ENCODE measurements around the gene OTOF. TPM values are rescaled to one million over a fixed set of nuclear protein-coding genes. Genes with fewer than 3 reads are reported as not detected.

OTOF gene
- total RNA-seq, 1 donor from 2014 or later, result not detected

- intact Hi-C loops (cut with DNase I), result no loop called here
- DNase-seq (no peak), ATAC-seq (ENCODE audit: poor library complexity) (no peak)
These were observed 17.8 kb downstream of the OTOF start for GRCh38 chr2:26459991-26460612.

GRCh38 chr2:26458365-26459042 is 19.4 kb downstream of the OTOF start:
- ATAC-seq (ENCODE audit: poor library complexity) (no peak), DNase-seq (no peak)
- intact Hi-C loops (cut with DNase I), result no loop called here

GRCh38 chr2:26457695-26458364 is 20.1 kb downstream of the OTOF start:
- ATAC-seq (ENCODE audit: poor library complexity), result no peak
- intact Hi-C loops (cut with DNase I), result no loop called here
- DNase-seq, result no peak

- DNase-seq, result no peak
- ATAC-seq (ENCODE audit: poor library complexity), result no peak
- intact Hi-C loops (cut with DNase I), result no loop called here
These were observed 20.7 kb downstream of the OTOF start for GRCh38 chr2:26457251-26457666.

GRCh38 chr2:26456440-26457250 is 21.3 kb downstream of the OTOF start:
- DNase-seq (no peak), ATAC-seq (ENCODE audit: poor library complexity) (no peak)
- intact Hi-C loops (cut with DNase I), result no loop called here

- ATAC-seq (ENCODE audit: poor library complexity) (peak; percentile 75), DNase-seq (peak; percentile 70)
- intact Hi-C loops (cut with DNase I), result no loop called here
These were observed 22.1 kb downstream of the OTOF start for GRCh38 chr2:26455670-26456439.

GRCh38 chr2:26455037-26455669 is 22.8 kb downstream of the OTOF start:
- peak; percentile 36 for DNase-seq

GRCh38 chr2:26454561-26455001 is 23.3 kb downstream of the OTOF start:
- no peak for ATAC-seq (ENCODE audit: poor library complexity)
- intact Hi-C loops (cut with DNase I), result no loop called here
- peak; percentile 32 for DNase-seq

More at GRCh38 chr2:26455037-26455669, 22.8 kb downstream of the OTOF start:
- ATAC-seq (ENCODE audit: poor library complexity), result peak; percentile 23
- intact Hi-C loops (cut with DNase I), result no loop called here

GRCh38 chr2:26453421-26454329 is 24.2 kb downstream of the OTOF start:
- ATAC-seq (ENCODE audit: poor library complexity), result no peak

GRCh38 chr2:26451700-26452099 is 26.2 kb downstream of the OTOF start:
- intact Hi-C loops (cut with DNase I), result no loop called here
- ATAC-seq (ENCODE audit: poor library complexity) (no peak), DNase-seq (no peak)

More at GRCh38 chr2:26453421-26454329, 24.2 kb downstream of the OTOF start:
- intact Hi-C loops (cut with DNase I), result no loop called here
- no peak for DNase-seq

GRCh38 chr2:26450031-26450635 is 27.8 kb downstream of the OTOF start:
- no peak for ATAC-seq (ENCODE audit: poor library complexity)
- no peak for DNase-seq
- intact Hi-C loops (cut with DNase I), result no loop called here

- no peak for ATAC-seq (ENCODE audit: poor library complexity)
- DNase-seq, result no peak
- intact Hi-C loops (cut with DNase I), result no loop called here
These were observed 28.5 kb downstream of the OTOF start for GRCh38 chr2:26449278-26450030.

GRCh38 chr2:26448651-26449050 is 29.3 kb downstream of the OTOF start:
- intact Hi-C loops (cut with DNase I), result no loop called here
- DNase-seq, result no peak
- no peak for ATAC-seq (ENCODE audit: poor library complexity)

- DNase-seq (no peak), ATAC-seq (ENCODE audit: poor library complexity) (peak; percentile 74)
- intact Hi-C loops (cut with DNase I), result no loop called here
These were observed 33.7 kb downstream of the OTOF start for GRCh38 chr2:26444236-26444635.

GRCh38 chr2:26442707-26443106 is 35.2 kb downstream of the OTOF start:
- intact Hi-C loops (cut with DNase I), result no loop called here
- DNase-seq, result no peak
- no peak for ATAC-seq (ENCODE audit: poor library complexity)

GRCh38 chr2:26442301-26442700 is 35.6 kb downstream of the OTOF start:
- no peak for ATAC-seq (ENCODE audit: poor library complexity)
- DNase-seq, result no peak
- intact Hi-C loops (cut with DNase I), result no loop called here
